Adipose tissue (tissue), 3 donors: ENCODE measurements around the gene RGMA. TPM values are rescaled to one million over a fixed set of nuclear protein-coding genes. Genes with fewer than 3 reads are reported as not detected.
A peak's percentile ranks its signal among the peaks of the same experiment; 100 is the strongest.
"Not testable (repeated sequence)": the region's sequence is repeated elsewhere in the genome, so short reads cannot be mapped to it uniquely, and the experiment has no call there.

Experiments
- H3K27ac ChIP-seq: one replicate; pipeline ENCODE4 v1.5.1; 2013; ENCODE audit warnings: low read depth, low read length
- WGBS, 3 donors: extraction: QIAGEN DNeasy Blood & Tissue Kit; methylation state at CpG; one replicate each; pipeline ENCODE4 v1.1.7; 2013; 5-methylcytosine and 5-hydroxymethylcytosine counted together
- polyA plus RNA-seq, 3 donors: library from polyadenylated mRNA; stranded (reverse); fragments of 200-250 nt; gene quantifications; one replicate each; pipeline ENCODE4 v1.2.3, GENCODE V29; 2013
- donor health status: healthy with polysubstance abuse.
- donor health status: Bipolar disorder and iron deficiency.
- donor health status: healthy.

The RGMA gene
- polyA plus RNA-seq, 3 donors, result 8.9 to 21.0 (median 16.3) TPM

DNA sequence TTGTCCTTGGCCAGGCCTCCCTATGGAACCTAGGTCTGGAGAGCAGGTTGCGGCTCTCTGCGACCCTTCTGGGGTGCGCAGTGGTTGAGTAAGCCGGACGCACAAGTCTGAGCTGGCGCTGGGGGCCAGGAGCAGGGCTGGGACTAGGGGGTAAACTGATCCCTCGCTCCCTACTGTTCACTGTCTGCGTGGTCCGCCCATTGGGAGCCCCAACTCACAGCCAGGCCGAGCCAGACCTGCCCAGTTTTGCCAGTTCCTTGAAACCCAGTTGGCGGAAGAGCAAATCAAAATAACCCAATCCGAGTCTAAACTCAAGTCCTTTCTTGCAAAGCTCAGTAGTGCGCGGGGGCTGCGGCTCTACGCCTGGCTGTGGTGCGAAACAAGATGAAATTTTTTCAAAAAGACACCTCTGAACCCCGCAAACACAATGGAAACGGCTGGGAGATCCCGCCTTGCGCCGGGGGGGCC, 17.5 kb downstream of the RGMA start:
- WGBS, 3 donors, result 33 to 55% (median 43%) methylated on average over 22 of the region's 22 CpGs
- no peak overlapping the region for H3K27ac ChIP-seq

DNA sequence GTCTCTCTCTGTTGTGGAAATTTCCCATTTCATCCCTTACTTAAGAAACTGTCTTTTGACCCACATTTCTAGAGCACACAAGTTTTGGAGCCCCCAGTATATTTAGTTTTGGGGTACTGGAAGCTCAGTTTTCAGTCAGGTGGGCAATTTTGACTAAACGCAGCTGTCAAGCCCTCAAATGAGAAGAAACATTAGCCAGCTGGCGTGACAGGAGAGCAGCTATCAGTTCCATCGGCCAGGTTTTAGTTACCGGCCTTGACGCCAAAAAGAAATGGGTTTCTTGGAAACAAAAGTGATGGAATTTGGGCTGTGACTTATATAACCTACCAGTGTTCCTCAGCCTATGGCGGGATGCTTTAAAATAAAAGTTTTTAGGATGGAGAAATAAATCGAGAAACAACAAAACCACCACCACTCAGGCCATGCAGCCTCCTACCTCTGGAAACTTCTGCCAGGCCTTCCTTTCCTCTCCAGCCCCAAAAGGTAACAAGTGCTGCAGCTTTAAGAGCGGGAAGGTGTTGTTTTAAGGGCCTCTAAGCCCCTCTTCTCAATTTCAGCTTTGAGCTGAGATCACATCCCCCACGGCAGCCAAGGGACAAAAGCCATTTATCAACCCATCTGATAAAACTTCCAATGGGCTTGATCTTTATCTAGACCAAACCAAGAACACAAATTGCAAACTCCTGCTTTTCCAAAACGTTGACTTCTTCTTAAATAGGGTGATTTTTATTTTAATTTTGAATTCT, 18.3 kb downstream of the RGMA start:
- no peak overlapping the region for H3K27ac ChIP-seq

GRCh38 chr15:93070132-93070531, 18.9 kb downstream of the RGMA start:
- 70 to 85% (median 83%) methylated on average over 10 of the region's 10 CpGs for WGBS, 3 donors

More for the DNA sequence above, 18.3 kb downstream of the RGMA start:
- WGBS, 3 donors, result 68 to 83% (median 77%) methylated on average over 10 of the region's 10 CpGs

GRCh38 chr15:93068581-93069199, 20.3 kb downstream of the RGMA start:
- WGBS, 3 donors, result 91 to 94% (median 93%) methylated on average over 6 of the region's 6 CpGs
- no peak overlapping the region for H3K27ac ChIP-seq

More at GRCh38 chr15:93070132-93070531, 18.9 kb downstream of the RGMA start:
- H3K27ac ChIP-seq, result no peak overlapping the region

- 80 to 86% (median 82%) methylated on average over 4 of the region's 4 CpGs for WGBS, 3 donors
- H3K27ac ChIP-seq, result no peak overlapping the region
Measured at GRCh38 chr15:93067649-93068085, 21.3 kb downstream of the RGMA start.

DNA sequence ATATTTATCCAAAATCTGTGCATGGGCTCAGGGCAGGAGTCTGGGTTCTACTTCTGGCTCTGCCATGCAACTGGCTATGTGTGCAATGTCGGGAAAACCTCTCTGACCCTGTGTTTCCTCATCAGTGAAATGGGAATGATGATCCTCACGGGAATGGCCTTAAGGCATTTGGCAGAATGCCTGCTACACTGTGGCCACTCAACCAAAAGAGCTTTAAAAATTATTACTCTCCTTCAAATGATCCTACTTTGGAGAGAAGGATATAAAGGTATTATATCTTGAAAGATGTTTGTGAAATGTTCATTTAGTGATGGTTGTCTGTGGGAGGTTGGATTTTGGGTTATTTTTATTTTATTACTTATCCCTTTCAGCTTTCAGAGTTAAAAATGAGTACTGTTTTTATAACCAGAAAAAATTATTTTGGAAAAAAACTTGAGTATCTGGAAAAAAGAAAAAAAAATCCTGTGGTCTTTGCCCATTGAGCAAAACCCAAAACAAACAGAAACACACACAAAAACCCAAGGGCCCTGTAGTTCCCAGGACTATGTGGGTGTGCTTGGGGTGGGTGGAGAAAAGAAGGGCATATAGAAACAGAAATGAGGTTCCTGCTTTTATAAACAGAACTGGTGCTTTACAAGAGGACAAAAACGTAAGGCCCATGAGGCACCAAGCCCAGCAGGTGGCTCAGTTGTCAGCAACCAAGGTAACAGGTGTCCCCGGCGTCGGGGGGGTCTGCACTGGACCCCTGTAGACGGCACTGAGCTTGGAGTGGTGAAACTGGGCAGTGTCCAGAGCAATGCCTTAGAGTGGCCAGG, 22.0 kb downstream of the RGMA start:
- WGBS, 3 donors, result 46 to 71% (median 59%) methylated on average over 7 of the region's 7 CpGs

GRCh38 chr15:93066224-93066681, 22.8 kb downstream of the RGMA start:
- WGBS, 3 donors, result 90 to 96% (median 95%) methylated on average over 33 to 38 of the region's 38 CpGs
- H3K27ac ChIP-seq, result peak overlapping the region; percentile 9

More for the DNA sequence above, 22.0 kb downstream of the RGMA start:
- H3K27ac ChIP-seq, result no peak overlapping the region

GRCh38 chr15:93065641-93066045, 23.4 kb downstream of the RGMA start:
- H3K27ac ChIP-seq, result no peak overlapping the region

GRCh38 chr15:93063796-93064690, 25.0 kb downstream of the RGMA start:
- 65 to 76% (median 71%) methylated on average over 23 of the region's 23 CpGs for WGBS, 3 donors
- H3K27ac ChIP-seq, result no peak overlapping the region

More at GRCh38 chr15:93065641-93066045, 23.4 kb downstream of the RGMA start:
- WGBS, 3 donors, result 89 to 95% (median 92%) methylated on average over 19 to 23 of the region's 23 CpGs

- WGBS, 3 donors, result 21 to 74% (median 50%) methylated on average over 8 of the region's 8 CpGs
- H3K27ac ChIP-seq, result no peak overlapping the region
Measured at GRCh38 chr15:93063262-93063671, 25.7 kb downstream of the RGMA start.

GRCh38 chr15:93062628-93063261, 26.3 kb downstream of the RGMA start:
- WGBS, 3 donors, result 68 to 71% (median 71%) methylated on average over 10 to 11 of the region's 13 CpGs
- H3K27ac ChIP-seq, result not testable (repeated sequence)

- no peak overlapping the region for H3K27ac ChIP-seq
- 72 to 88% (median 85%) methylated on average over 19 of the region's 19 CpGs for WGBS, 3 donors
Measured at GRCh38 chr15:93060336-93061248, 28.4 kb downstream of the RGMA start.

- no peak overlapping the region for H3K27ac ChIP-seq
- 60 to 76% (median 73%) methylated on average over 8 of the region's 8 CpGs for WGBS, 3 donors
Measured at GRCh38 chr15:93059442-93059841, 29.6 kb downstream of the RGMA start.

- 75 to 87% (median 78%) methylated on average over 18 of the region's 18 CpGs for WGBS, 3 donors
- no peak overlapping the region for H3K27ac ChIP-seq
Measured at GRCh38 chr15:93058904-93059427, 30.0 kb downstream of the RGMA start.

- WGBS, 3 donors, result 78 to 81% (median 78%) methylated on average over 8 of the region's 8 CpGs
- no peak overlapping the region for H3K27ac ChIP-seq
Measured at GRCh38 chr15:93058128-93058527, 30.9 kb downstream of the RGMA start.

- no peak overlapping the region for H3K27ac ChIP-seq
- WGBS, 3 donors, result 73 to 80% (median 79%) methylated on average over 8 of the region's 8 CpGs
Measured at GRCh38 chr15:93057618-93058017, 31.4 kb downstream of the RGMA start.
